Osteocyte (in vitro differentiated cells): ENCODE results near the gene PLPPR5. TPM values are rescaled to one million over a fixed set of nuclear protein-coding genes. Genes with fewer than 3 reads are reported as not detected.

Experiments
- DNase-seq: peaks from one replicate; pipeline ENCODE4 v3.0.0; 2021; ENCODE audit warnings: mixed read lengths; ENCODE audit not compliant: unreplicated experiment; ENCODE audit errors: extremely low spot score
- H3K27ac Mint-ChIP-seq: one replicate; pipeline ENCODE4 v1.8.0; 2021; ENCODE audit warnings: mild to moderate bottlenecking, mixed read lengths; ENCODE audit not compliant: unreplicated experiment
- H3K27me3 Mint-ChIP-seq: one replicate; pipeline ENCODE4 v1.8.0; 2021; ENCODE audit warnings: mixed read lengths; ENCODE audit not compliant: unreplicated experiment
- H3K36me3 Mint-ChIP-seq: one replicate; pipeline ENCODE4 v1.8.0; 2021; ENCODE audit warnings: mixed read lengths; ENCODE audit not compliant: unreplicated experiment
- H3K4me1 Mint-ChIP-seq: one replicate; pipeline ENCODE4 v1.8.0; 2021; ENCODE audit warnings: mixed read lengths; ENCODE audit not compliant: unreplicated experiment
- H3K4me3 Mint-ChIP-seq: one replicate; pipeline ENCODE4 v1.8.0; 2021; ENCODE audit warnings: mild to moderate bottlenecking, moderate library complexity, mixed read lengths; ENCODE audit not compliant: unreplicated experiment
- H3K9me3 Mint-ChIP-seq: one replicate; pipeline ENCODE4 v1.8.0; 2021; ENCODE audit warnings: mixed read lengths; ENCODE audit not compliant: unreplicated experiment
- total RNA-seq: library from RNA; stranded (reverse); gene quantifications from 2 replicates; pipeline ENCODE4 v1.2.1, GENCODE V29; 2021
- TF ChIP-seq, protein P1 (sequence below): fragments of 200-600 bp; sonication (generic); IDR thresholded peaks from 2 replicates; pipeline ENCODE4 v1.5.0; 2021; ENCODE audit warnings: antibody characterized with exemption, mild to moderate bottlenecking, moderate library complexity

PLPPR5 gene
- total RNA-seq, 1 donor from 2014 or later: not detected

DNA sequence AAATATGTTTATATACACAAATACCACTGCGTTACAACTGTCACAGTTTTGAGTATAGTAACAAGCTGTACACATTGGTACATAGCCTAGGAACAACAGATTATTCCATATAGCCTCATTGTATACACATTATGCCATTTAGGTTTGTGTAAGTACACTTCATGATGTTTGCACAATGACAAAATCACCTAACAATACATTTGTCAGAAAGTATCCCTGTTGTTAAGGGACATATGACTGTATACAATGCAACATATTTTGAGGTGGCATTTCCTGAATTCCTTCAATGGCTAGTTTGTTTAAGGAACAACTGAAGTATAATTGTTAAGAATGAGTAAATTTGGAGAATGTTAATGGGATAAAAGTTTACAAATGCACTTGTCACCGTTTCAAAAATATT is 19.0 kb downstream of the PLPPR5 start:
- no peak for DNase-seq
- no peak overlapping the region for H3K4me3 Mint-ChIP-seq
- no peak overlapping the region for H3K27ac Mint-ChIP-seq
- TF ChIP-seq, protein P1, sequence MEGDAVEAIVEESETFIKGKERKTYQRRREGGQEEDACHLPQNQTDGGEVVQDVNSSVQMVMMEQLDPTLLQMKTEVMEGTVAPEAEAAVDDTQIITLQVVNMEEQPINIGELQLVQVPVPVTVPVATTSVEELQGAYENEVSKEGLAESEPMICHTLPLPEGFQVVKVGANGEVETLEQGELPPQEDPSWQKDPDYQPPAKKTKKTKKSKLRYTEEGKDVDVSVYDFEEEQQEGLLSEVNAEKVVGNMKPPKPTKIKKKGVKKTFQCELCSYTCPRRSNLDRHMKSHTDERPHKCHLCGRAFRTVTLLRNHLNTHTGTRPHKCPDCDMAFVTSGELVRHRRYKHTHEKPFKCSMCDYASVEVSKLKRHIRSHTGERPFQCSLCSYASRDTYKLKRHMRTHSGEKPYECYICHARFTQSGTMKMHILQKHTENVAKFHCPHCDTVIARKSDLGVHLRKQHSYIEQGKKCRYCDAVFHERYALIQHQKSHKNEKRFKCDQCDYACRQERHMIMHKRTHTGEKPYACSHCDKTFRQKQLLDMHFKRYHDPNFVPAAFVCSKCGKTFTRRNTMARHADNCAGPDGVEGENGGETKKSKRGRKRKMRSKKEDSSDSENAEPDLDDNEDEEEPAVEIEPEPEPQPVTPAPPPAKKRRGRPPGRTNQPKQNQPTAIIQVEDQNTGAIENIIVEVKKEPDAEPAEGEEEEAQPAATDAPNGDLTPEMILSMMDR: no peak
- H3K9me3 Mint-ChIP-seq: no peaks in the 10 kb centered on the region
- H3K27me3 Mint-ChIP-seq: no peaks in the 10 kb centered on the region
- H3K4me1 Mint-ChIP-seq: no peaks in the 10 kb centered on the region
- H3K36me3 Mint-ChIP-seq: no peaks in the 10 kb centered on the region

DNA sequence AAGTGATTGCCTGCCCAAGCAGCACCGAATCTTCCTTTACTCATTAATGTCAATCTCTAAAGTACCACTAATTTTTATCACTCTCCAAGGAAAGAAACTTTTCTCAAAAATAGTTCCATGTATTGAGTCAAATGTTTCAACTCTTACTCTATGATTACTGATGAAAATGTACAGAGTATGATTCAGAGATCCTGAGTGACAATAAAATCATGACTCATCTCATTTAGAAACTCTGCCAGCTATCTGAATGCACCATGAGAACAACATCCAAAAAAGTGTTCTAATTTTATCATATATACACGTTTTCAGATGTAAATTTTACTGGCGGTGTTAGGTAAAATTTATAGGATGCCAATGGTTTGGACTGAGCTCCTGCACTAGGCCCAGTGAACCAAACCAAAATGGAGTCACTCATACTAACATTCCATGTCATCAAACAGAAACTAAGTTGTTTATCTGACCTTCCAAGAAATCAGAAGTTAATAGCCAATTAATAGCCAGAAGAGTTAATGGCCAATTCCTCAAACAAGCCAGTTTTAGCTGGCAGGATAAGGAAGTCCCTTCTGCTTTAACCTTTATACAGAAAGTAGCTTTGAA is 22.6 kb downstream of the PLPPR5 start:
- TF ChIP-seq, protein P1: no peak
- peaks cover 22% of the 10 kb centered on the region for H3K27me3 Mint-ChIP-seq
- H3K27ac Mint-ChIP-seq: no peak overlapping the region
- H3K4me1 Mint-ChIP-seq: no peaks in the 10 kb centered on the region
- H3K4me3 Mint-ChIP-seq: no peak overlapping the region
- DNase-seq: no peak
- H3K9me3 Mint-ChIP-seq: no peaks in the 10 kb centered on the region
- H3K36me3 Mint-ChIP-seq: no peaks in the 10 kb centered on the region

DNA sequence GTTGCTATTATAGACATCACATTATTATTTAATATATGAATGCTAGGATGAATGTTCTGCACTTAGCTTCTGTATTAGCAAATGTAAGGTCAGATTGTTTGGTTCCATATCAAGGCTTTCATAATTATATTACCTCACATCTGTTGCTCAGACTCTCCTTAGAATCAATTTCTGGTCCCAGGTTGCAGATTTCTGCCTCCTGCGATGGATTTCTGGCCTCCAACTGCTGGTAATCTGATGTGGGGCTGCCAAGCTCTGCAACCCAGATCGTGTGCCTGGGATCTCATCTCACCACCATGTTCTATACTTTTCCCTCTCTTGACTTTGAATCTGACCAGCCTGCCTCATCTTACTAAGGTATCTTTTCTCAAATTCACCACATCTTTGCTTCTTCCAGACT is 25.2 kb downstream of the PLPPR5 start:
- H3K27me3 Mint-ChIP-seq: peaks cover 36% of the 10 kb centered on the region

DNA sequence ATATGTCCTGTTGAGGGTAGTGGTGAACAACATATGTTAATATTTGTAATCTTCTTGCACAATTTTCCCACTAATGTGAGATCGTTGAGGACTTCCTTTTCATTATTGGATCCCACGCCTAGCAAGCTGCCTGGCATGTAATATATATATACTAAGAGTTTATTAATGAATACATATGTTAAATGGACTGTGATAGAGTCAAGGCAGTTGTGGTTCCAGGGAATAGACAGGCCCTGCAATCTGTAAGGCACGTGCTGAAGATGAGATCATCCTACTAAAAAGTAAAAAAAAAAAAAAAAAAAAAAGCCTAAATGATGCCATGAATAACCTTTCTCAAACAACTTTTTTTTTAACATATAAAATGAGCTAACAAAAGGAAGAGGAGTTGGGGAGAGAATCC is 28.9 kb downstream of the PLPPR5 start:
- H3K4me1 Mint-ChIP-seq: no peaks in the 10 kb centered on the region
- no peaks in the 10 kb centered on the region for H3K9me3 Mint-ChIP-seq
- TF ChIP-seq, protein P1: no peak
- H3K27ac Mint-ChIP-seq: no peak overlapping the region
- H3K4me3 Mint-ChIP-seq: no peak overlapping the region
- no peak for DNase-seq
- H3K36me3 Mint-ChIP-seq: no peaks in the 10 kb centered on the region
- peaks cover 45% of the 10 kb centered on the region for H3K27me3 Mint-ChIP-seq

More for the DNA sequence above, 25.2 kb downstream of the PLPPR5 start:
- Mint-ChIP-seq H3K4me1 (no peaks in the 10 kb centered on the region), H3K4me3 (no peak overlapping the region), H3K9me3 (no peaks in the 10 kb centered on the region), H3K36me3 (no peaks in the 10 kb centered on the region), H3K27ac (no peak overlapping the region)
- no peak for DNase-seq
- TF ChIP-seq, protein P1: no peak

DNA sequence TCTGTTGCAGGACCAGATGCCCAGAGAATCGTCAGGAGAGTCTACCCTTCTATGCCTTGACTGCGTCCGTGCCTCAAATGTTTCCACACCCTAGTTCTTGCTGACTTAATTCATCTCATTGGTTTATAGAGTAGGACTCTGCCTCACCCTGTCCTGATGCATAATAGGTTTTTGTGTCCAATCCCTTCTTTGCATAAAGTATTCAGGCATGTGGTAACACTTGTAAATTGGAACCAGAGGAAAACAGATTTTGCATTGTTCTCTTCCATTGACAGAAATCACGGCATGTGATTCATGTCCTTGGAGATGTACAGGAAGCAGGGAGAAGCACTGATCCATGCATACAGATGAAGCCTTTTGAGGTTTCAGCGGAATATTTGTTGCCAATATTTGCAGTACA is 29.5 kb downstream of the PLPPR5 start:
- H3K4me1 Mint-ChIP-seq: no peaks in the 10 kb centered on the region
- H3K27ac Mint-ChIP-seq: no peak overlapping the region
- no peaks in the 10 kb centered on the region for H3K9me3 Mint-ChIP-seq
- DNase-seq: no peak
- no peak overlapping the region for H3K4me3 Mint-ChIP-seq
- peaks cover 43% of the 10 kb centered on the region for H3K27me3 Mint-ChIP-seq
- TF ChIP-seq, protein P1: no peak
- no peaks in the 10 kb centered on the region for H3K36me3 Mint-ChIP-seq
